Measurements from ENCODE around the gene RBM8A.

Gene RBM8A

GRCh38 chr1:145961109-145961424, 33.8 kb upstream of the RBM8A start:
- peak overlapping the region; percentile 52 for H3K4me3 ChIP-seq (ENCODE audit: low read length)
- DNase-seq (ENCODE audit: low read depth): no peak
- TF ChIP-seq, protein P1, sequence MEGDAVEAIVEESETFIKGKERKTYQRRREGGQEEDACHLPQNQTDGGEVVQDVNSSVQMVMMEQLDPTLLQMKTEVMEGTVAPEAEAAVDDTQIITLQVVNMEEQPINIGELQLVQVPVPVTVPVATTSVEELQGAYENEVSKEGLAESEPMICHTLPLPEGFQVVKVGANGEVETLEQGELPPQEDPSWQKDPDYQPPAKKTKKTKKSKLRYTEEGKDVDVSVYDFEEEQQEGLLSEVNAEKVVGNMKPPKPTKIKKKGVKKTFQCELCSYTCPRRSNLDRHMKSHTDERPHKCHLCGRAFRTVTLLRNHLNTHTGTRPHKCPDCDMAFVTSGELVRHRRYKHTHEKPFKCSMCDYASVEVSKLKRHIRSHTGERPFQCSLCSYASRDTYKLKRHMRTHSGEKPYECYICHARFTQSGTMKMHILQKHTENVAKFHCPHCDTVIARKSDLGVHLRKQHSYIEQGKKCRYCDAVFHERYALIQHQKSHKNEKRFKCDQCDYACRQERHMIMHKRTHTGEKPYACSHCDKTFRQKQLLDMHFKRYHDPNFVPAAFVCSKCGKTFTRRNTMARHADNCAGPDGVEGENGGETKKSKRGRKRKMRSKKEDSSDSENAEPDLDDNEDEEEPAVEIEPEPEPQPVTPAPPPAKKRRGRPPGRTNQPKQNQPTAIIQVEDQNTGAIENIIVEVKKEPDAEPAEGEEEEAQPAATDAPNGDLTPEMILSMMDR (IDR thresholded peaks at IDR 0.05; ENCODE audit: insufficient read depth, low read depth, low read length, missing control alignments): no peak

GRCh38 chr1:145960468-145961108, 33.3 kb upstream of the RBM8A start:
- peak overlapping the region; percentile 52 for H3K4me3 ChIP-seq (ENCODE audit: low read length)
- peak; percentile 46 for DNase-seq (ENCODE audit: low read depth)
- TF ChIP-seq, protein P1 (IDR thresholded peaks at IDR 0.05; ENCODE audit: insufficient read depth, low read depth, low read length, missing control alignments): no peak

DNA sequence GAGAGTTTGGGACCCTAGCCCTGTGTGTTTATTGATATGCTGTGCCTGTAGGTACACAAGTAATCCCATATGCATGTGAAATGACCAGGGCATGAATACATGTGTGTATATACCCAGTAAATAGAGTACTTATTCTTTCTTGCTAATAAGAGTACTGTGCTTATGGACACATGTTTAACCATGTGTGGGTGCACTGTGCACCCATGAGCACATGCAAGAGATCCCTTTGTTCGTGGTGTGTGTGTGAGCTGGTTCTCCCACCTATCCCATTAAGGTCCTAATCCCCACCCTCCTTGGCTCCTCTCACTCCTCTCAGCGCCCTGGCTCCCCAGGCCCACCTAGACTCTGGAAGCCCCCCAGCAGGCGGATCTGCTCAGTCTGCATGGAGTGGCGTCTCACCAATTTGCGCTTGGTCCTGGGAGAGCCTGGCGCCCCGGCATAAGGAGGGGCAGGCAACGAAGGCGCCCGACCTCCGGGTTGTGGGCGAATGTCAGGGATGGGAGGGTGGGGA, 32.7 kb upstream of the RBM8A start:
- H3K4me3 ChIP-seq (ENCODE audit: low read length): peak overlapping the region; percentile 52
- no peak for DNase-seq (ENCODE audit: low read depth)
- TF ChIP-seq, protein P1 (IDR thresholded peaks at IDR 0.05; ENCODE audit: insufficient read depth, low read depth, low read length, missing control alignments): no peak

DNA sequence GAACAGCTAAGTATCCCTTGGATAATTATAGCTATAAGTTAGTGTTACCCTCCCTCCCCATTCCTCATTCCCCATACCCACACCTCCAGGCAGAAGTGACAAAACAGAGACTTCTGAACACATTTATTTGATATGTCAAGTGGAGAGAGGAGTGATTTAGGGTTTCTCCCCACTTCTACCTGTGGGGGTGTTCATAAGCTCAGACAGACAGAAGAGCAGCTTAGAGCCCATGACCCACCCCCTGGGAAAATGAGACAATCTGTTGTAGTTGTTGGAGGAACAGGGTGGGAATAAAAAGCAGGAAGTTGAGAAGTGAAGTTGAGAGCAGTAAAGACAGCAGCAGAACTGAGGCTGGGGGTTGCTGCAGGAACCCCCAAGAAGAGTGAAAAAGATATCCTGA, 32.0 kb upstream of the RBM8A start:
- TF ChIP-seq, protein P1 (IDR thresholded peaks at IDR 0.05; ENCODE audit: insufficient read depth, low read depth, low read length, missing control alignments): no peak
- no peak for DNase-seq (ENCODE audit: low read depth)
- H3K4me3 ChIP-seq (ENCODE audit: low read length): no peak overlapping the region

DNA sequence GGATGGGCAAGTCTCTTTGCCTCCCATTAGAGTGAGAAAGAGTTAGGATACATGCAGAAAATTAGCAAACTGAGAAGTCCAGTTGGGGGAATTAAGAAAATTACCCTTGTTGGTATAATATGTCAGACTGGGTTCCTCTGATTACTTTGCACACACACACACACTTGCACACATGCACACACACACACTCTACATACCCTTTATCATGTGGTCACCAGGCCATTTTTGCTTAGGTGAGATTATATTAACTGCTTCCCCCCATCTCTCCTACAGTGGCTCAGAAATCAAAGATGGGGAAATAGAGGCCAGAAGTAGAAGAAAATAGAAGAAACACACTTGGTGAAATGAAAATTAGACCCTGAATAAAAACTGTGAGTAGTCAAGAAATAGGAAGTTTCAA, 31.4 kb upstream of the RBM8A start:
- TF ChIP-seq, protein P1 (IDR thresholded peaks at IDR 0.05; ENCODE audit: insufficient read depth, low read depth, low read length, missing control alignments): no peak
- H3K4me3 ChIP-seq (ENCODE audit: low read length): no peak overlapping the region

DNA sequence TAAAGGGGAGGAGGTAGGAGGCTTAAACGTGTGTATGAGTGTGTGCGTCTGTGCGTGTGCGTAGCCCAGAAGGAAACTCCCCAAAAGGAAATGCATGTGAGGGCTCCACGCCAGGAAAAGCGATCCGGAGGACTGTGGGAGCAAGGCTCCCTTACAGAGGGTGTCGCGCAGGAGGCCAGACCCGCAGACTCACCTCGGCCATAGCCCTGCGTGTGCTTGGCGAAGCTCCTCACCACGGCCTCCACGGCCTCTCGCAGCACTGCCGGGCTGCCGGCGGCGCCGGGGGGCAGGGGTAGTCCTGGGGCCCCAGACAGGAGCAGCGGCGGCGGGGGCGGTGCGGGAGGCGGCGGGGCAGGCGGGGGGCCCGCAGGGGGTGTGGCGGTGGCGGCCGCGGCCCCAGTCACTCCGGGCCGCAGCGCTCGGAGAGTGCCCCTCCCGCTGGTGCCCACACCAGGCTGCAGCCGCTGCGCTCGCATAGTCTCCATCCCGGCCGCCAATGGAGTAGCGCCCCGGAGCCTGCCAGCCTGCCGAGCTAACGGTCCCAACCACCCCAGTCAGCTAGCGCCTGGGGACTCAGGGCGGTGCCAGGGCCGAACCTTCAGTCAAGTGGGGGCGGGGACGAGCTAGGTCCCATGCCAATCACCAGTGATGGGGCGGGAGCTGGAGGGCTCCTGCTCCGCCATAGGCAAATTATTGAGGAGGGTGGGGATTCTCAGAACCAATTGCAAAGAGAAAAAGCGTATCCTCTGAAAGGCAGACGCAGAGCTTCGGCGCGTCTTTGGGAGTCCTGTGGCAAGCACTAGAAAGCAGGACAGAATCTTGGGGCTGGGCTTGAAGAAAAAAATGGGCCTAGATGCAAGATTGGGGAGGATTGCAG, 30.4 kb upstream of the RBM8A start, which contains the start of gene LIX1L:
TSS of gene LIX1L (minus strand) at position 575 of the 877 bp plus-strand sequence. CDS start at position 485, 90 bp downstream.
- TF ChIP-seq, protein P1 (IDR thresholded peaks at IDR 0.05; ENCODE audit: insufficient read depth, low read depth, low read length, missing control alignments): no peak
- H3K4me3 ChIP-seq (ENCODE audit: low read length): peak within 1 kb of the TSS; percentile 69
- peak; percentile 99 for DNase-seq (ENCODE audit: low read depth)

More for the DNA sequence above, 31.4 kb upstream of the RBM8A start:
- DNase-seq (ENCODE audit: low read depth): no peak
